Omental fat pad (tissue), 4 donors: Measurements from ENCODE around the gene HADHA. TPM values are rescaled to one million over a fixed set of nuclear protein-coding genes. Genes with fewer than 3 reads are reported as not detected.

Source experiments
- ATAC-seq: fragments of 150-250 bp; one replicate; pipeline ENCODE4 v1.9.1; 2016; ENCODE audit warnings: mild to moderate bottlenecking, moderate library complexity; ENCODE audit not compliant: low FRiP score
- DNase-seq: peaks from one replicate; pipeline ENCODE4 v3.0.0-alpha.2; 2019; ENCODE audit warnings: low spot score
- total RNA-seq, 4 donors: library from RNA; depleted of rRNA; stranded (reverse); fragments of >200 nt; gene quantifications; one replicate each; pipeline ENCODE4 v1.1.0, GENCODE V29; 2016
- TF ChIP-seq, protein P1 (sequence below), 3 donors: fragments of 450-650 bp; IDR thresholded peaks; one replicate each; pipeline ENCODE4 v1.5.1; 2016 to 2017; ENCODE audit warnings: antibody characterized with exemption in 3 of 3, mild to moderate bottlenecking in 3 of 3, moderate library complexity in 2 of 3

Gene HADHA
- 100 to 1,000 TPM; 144 to 196 (median 159) TPM for total RNA-seq

DNA sequence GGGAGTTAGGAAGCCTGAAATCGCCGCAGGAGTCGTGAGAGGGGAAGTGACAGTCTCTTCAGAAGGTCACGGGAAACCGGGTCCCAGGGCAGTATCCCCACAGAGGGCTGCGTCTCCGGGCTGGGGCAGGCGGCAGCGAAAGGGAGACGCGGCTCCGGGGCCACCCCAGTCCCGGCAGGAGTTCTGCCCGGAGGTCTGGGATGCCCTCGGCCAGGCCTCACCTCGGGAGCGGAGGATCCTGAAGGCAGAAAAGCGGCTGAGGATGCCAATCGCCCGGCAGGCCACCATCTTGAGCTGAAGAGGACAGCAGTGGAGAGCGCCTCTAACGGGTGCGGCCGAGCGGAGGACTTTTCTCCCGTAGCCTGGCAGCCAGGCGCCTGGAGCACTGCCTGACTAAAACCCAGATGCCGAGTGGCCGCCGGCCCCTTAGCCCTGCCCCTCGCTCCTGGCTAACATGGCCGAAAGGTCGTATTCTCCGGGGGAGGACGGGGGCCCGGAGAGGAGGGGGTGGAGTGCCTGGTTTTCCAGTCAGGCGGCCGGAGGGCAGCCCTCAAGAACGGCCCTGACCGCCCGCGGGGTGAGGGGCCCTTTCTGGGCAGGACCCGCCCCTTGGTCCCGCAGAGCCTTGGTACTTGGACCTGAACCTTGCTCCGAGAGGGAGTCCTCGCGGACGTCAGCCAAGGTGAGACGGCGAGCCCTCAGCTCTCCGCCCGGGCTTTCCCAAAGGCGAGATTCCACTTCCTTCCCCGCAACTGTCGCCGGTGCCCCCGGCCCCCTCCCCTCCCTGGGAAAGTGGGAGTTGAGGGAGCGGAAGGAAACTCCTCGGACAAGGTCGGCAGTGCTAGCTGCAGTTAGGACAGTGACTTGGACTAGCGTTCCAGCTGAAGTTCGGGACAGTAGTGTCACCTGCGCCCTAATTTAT, at the start of gene HADHA, which contains the start of gene HADHB:
Gene HADHA, minus strand, starts transcription at position 324 of the 922 bp plus-strand sequence. Its CDS starts 36 bp downstream, at position 288.
Gene HADHB, plus strand, starts transcription at position 631 of the 922 bp plus-strand sequence. CDS start 9,316 bp downstream, outside the sequence.
- ATAC-seq = peak; percentile 95
- TF ChIP-seq, protein P1, sequence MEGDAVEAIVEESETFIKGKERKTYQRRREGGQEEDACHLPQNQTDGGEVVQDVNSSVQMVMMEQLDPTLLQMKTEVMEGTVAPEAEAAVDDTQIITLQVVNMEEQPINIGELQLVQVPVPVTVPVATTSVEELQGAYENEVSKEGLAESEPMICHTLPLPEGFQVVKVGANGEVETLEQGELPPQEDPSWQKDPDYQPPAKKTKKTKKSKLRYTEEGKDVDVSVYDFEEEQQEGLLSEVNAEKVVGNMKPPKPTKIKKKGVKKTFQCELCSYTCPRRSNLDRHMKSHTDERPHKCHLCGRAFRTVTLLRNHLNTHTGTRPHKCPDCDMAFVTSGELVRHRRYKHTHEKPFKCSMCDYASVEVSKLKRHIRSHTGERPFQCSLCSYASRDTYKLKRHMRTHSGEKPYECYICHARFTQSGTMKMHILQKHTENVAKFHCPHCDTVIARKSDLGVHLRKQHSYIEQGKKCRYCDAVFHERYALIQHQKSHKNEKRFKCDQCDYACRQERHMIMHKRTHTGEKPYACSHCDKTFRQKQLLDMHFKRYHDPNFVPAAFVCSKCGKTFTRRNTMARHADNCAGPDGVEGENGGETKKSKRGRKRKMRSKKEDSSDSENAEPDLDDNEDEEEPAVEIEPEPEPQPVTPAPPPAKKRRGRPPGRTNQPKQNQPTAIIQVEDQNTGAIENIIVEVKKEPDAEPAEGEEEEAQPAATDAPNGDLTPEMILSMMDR (IDR thresholded peaks at IDR 0.05) = no peak
- peak; percentile 46 for DNase-seq

DNA sequence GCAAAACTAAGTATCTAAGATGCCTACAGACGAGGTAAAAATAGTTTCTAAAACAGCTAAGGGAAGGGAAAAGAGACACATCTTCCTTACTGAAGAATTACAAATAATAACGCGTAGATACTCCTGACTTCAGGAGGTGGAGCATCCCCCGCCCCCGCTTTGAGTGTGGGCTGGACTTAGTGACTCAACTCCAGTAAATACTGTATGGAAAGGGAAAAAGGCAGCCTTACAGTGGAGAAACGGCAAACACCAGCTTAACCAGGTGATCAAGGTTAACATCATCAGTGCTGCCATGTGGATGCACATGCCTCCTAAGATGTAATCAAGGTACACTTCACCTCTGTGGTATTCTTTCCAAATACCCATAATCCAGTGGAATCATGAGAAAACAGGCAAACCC, 48.2 kb upstream of the HADHA start:
- peak; percentile 88 for ATAC-seq
- TF ChIP-seq, protein P1 (IDR thresholded peaks at IDR 0.05) = no peak
- no peak for DNase-seq

GRCh38 chr2:26290001-26290400, 45.6 kb upstream of the HADHA start:
- TF ChIP-seq, protein P1 (IDR thresholded peaks at IDR 0.05) = no peak
- ATAC-seq (no peak), DNase-seq (no peak)

GRCh38 chr2:26285931-26286330, 41.5 kb upstream of the HADHA start:
- no peak for DNase-seq
- TF ChIP-seq, protein P1 (IDR thresholded peaks at IDR 0.05) = no peak
- ATAC-seq = no peak

- DNase-seq (no peak), ATAC-seq (no peak)
- TF ChIP-seq, protein P1 (IDR thresholded peaks at IDR 0.05) = no peak
Measured at GRCh38 chr2:26284132-26284531, 39.7 kb upstream of the HADHA start.

GRCh38 chr2:26283606-26284005, 39.2 kb upstream of the HADHA start:
- no peak for ATAC-seq
- TF ChIP-seq, protein P1 (IDR thresholded peaks at IDR 0.05) = no peak
- DNase-seq = no peak
